Lung (tissue), 12 donors: ENCODE data around the gene HNRNPC. TPM values are rescaled to one million over a fixed set of nuclear protein-coding genes. Genes with fewer than 3 reads are reported as not detected.

ENCODE experiments used
- ATAC-seq: fragments of 200-7000 bp; cut with Tn5 transposase; one replicate; pipeline ENCODE4 v1.9.1; 2020; ENCODE audit warnings: moderate number of reproducible peaks; ENCODE audit not compliant: insufficient read depth, low FRiP score
- DNase-seq, 3 donors: peaks; one replicate each; pipeline ENCODE4 v3.0.0-alpha.2; 2013 to 2017
- H3K27ac ChIP-seq, 2 donors: one replicate each; pipeline ENCODE4 v1.5.1; 2013; ENCODE audit warnings: mild to moderate bottlenecking in 2 of 2, moderate library complexity in 2 of 2, control low read depth in 1 of 2, inconsistent platforms in 1 of 2, low read depth in 1 of 2, low read length in 1 of 2
- H3K27me3 ChIP-seq, 3 donors: one replicate each; pipeline ENCODE4 v1.5.1; 2013; ENCODE audit warnings: low read length in 2 of 3; ENCODE audit not compliant: control insufficient read depth in 3 of 3, insufficient read depth in 3 of 3
- H3K36me3 ChIP-seq, 4 donors: one replicate each; pipeline ENCODE4 v1.5.1; 2013; ENCODE audit warnings: low read length in 4 of 4, mild to moderate bottlenecking in 1 of 4, moderate library complexity in 1 of 4; ENCODE audit not compliant: control insufficient read depth in 4 of 4, insufficient read depth in 4 of 4
- H3K4me1 ChIP-seq, 5 donors: one replicate each; pipeline ENCODE4 v1.5.1; 2013; ENCODE audit warnings: low read length in 5 of 5, mild to moderate bottlenecking in 2 of 5, moderate library complexity in 1 of 5; ENCODE audit not compliant: control insufficient read depth in 5 of 5, insufficient read depth in 5 of 5
- H3K4me3 ChIP-seq: one replicate; pipeline ENCODE4 v1.5.1; 2013; ENCODE audit warnings: mild to moderate bottlenecking, control low read depth, moderate library complexity
- H3K9ac ChIP-seq, 2 donors: one replicate each; pipeline ENCODE4 v1.5.1; 2013; ENCODE audit warnings: low read length in 2 of 2, control low read depth in 1 of 2; ENCODE audit not compliant: insufficient read depth in 1 of 2
- H3K9me3 ChIP-seq, 4 donors: one replicate each; pipeline ENCODE4 v1.5.1; 2013; ENCODE audit warnings: low read length in 3 of 4, mild to moderate bottlenecking in 1 of 4, moderate library complexity in 1 of 4; ENCODE audit not compliant: control insufficient read depth in 4 of 4, insufficient read depth in 3 of 4
- WGBS, 2 donors: extraction: QIAGEN DNeasy Blood & Tissue Kit; methylation state at CpG; one replicate each; pipeline ENCODE4 v1.1.7; 2013; 5-methylcytosine and 5-hydroxymethylcytosine counted together
- polyA plus RNA-seq, 2 donors: library from polyadenylated mRNA; stranded (reverse); fragments of 200-250 nt; gene quantifications; one replicate each; pipeline ENCODE4 v1.2.1, GENCODE V29; 2013
- total RNA-seq, 2 donors: library from RNA; depleted of rRNA in 1 of 2; stranded (reverse); fragments of >200 nt in 1 of 2; gene quantifications; one replicate each; pipeline ENCODE4 v1.2.1, GENCODE V29; 2014 to 2021
- TF ChIP-seq, protein P1 (sequence below): IDR thresholded peaks from 2 replicates; pipeline ENCODE4 v1.5.1; 2012; ENCODE audit warnings: mild to moderate bottlenecking; ENCODE audit errors: control extremely low read depth, extremely low read depth
- donor health status: control.
- donor health status: control.
- donor health status: Bipolar disorder and iron deficiency.
- donor health status: healthy.
- donor health status: DM: yes; HTN: yes; CAD: no.

Gene HNRNPC
- total and polyA plus RNA-seq, 4 donors = 302 to 589 (median 542) TPM

DNA sequence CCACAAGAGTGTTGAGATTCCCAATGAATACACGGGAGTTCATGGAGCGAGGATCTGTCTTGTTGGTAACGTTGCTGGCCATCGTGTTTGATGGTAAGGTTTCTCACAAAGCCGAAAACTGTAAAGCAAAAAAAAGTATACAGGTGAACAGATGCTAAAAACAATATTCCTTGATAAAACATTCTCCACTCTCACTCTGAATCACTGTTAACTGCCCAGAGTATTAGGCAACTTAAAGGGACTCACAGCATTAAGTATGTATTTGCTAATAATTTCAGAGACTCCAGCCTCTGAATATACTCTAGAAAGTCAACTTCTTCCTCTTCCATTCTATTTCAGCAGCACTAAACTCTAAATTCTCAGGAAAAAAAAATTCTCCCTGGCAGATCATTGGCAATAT is 35.1 kb downstream of the HNRNPC start:
- Histone ChIP-seq H3K9me3 (no peaks in the 10 kb centered on the region), H3K4me3 (no peak overlapping the region), H3K27me3 (no peaks in the 10 kb centered on the region), H3K9ac (no peak overlapping the region), H3K27ac (no peak overlapping the region), H3K4me1 (peaks cover 0 to 10% (median 0%) of the 10 kb centered on the region in 5 donors), H3K36me3 (peaks cover 21 to 74% (median 34%) of the 10 kb centered on the region in 4 donors)
- DNase-seq = no peak
- 86 to 92% methylated on average over 5 of the region's 5 CpGs for WGBS, 2 donors
- TF ChIP-seq, protein P1, sequence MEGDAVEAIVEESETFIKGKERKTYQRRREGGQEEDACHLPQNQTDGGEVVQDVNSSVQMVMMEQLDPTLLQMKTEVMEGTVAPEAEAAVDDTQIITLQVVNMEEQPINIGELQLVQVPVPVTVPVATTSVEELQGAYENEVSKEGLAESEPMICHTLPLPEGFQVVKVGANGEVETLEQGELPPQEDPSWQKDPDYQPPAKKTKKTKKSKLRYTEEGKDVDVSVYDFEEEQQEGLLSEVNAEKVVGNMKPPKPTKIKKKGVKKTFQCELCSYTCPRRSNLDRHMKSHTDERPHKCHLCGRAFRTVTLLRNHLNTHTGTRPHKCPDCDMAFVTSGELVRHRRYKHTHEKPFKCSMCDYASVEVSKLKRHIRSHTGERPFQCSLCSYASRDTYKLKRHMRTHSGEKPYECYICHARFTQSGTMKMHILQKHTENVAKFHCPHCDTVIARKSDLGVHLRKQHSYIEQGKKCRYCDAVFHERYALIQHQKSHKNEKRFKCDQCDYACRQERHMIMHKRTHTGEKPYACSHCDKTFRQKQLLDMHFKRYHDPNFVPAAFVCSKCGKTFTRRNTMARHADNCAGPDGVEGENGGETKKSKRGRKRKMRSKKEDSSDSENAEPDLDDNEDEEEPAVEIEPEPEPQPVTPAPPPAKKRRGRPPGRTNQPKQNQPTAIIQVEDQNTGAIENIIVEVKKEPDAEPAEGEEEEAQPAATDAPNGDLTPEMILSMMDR = no peak
- no peak for ATAC-seq

DNA sequence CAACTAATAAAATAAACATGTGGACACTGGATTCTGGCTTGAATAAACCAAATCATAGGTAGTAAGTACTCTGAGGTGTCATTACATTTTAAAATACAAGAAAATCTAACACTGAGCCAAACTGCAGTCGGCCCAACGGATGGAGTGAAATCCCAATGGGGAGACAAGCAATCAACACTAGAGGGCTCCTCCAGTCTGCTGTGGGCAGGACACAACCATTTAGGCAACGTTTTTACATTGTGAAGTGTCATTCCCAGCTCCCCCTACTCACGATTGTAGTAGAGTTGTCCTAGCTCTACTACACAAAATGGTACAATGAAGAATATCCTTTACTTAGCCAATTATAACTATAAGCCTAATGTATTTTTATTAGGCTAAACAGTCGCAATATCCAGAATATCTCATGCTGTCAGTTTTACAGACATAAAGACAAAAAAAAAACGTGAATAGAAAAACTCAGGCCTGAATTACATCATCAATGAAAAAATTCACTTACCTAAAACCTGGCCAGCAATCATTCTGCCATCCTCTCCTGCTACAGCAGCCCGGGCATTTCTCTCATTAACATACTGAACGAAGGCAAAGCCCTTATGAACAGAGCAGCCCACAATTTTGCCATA is 35.7 kb downstream of the HNRNPC start:
- no peak overlapping the region for H3K27ac ChIP-seq
- DNase-seq = no peak
- no peak overlapping the region for H3K9ac ChIP-seq
- ATAC-seq = no peak
- 58 to 66% methylated on average over 8 of the region's 8 CpGs for WGBS, 2 donors
- no peaks in the 10 kb centered on the region for H3K27me3 ChIP-seq
- no peaks in the 10 kb centered on the region for H3K9me3 ChIP-seq
- H3K4me3 ChIP-seq = no peak overlapping the region
- TF ChIP-seq, protein P1 = no peak
- peaks cover 20 to 72% (median 34%) of the 10 kb centered on the region in 4 donors for H3K36me3 ChIP-seq
- H3K4me1 ChIP-seq = peaks cover 0 to 7% (median 0%) of the 10 kb centered on the region in 5 donors

GRCh38 chr14:21231020-21231652 is 38.1 kb downstream of the HNRNPC start:
- H3K4me1 ChIP-seq = peaks cover 0 to 9% (median 0%) of the 10 kb centered on the region in 5 donors

More at GRCh38 chr14:21231020-21231652, 38.1 kb downstream of the HNRNPC start:
- no peak overlapping the region for H3K4me3 ChIP-seq
- no peak overlapping the region for H3K27ac ChIP-seq
- ATAC-seq (no peak), DNase-seq (no peak)
- H3K9me3 ChIP-seq = no peaks in the 10 kb centered on the region
- H3K27me3 ChIP-seq = no peaks in the 10 kb centered on the region
- 79 to 87% methylated on average over 14 of the region's 14 CpGs for WGBS, 2 donors
- no peak overlapping the region for H3K9ac ChIP-seq
- TF ChIP-seq, protein P1 = no peak
- H3K36me3 ChIP-seq = peaks cover 21 to 77% (median 45%) of the 10 kb centered on the region in 4 donors
